AG20443 (cell line): Measurements from ENCODE around the gene CENPX.

Experiments
- DNase-seq: peaks from one replicate; pipeline ENCODE4 v3.0.0; 2012; ENCODE audit warnings: low spot score, mixed read lengths

The CENPX gene

DNA sequence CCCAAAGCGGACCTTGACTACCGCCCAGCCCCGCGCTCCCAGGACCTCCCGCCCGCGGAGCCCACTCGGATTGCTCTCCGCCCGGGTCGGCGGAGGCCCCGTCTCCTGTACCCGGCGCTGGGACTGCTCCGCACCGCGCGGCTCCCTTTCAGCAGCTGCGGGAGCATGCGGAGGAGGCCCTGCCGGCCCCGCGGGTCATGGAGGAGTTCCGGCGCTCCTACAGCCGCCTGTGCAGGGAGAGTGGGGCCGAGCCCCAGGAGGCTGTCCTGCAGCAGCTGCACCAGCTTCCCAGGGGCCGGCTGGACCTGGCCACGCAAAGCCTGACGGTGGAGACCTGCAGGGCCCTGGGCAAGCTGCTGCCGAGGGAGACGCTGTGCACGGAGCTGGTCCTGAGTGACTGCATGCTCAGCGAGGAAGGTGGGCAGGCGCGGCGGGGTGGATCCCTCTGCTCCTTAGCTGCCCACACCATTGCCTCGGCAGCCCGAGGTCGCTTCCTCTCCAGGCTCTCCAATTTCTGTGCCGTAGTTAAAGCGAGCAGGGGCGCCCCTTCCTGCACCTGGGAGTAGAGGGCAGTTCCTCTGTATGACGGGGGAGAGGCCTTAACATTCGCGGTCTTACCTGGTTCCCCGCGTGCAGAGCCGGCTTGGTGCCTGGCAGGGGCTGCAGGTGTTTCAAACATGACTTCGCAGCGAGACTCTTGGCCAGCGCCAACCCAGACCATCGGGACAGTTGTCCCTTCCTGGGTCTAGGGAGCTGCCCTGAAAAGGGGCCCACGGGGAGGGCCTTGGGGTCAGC is 966 bp upstream of the CENPX start:
- peak; percentile 41 for DNase-seq

- peak; percentile 99 for DNase-seq
These were observed 336 bp upstream of the CENPX start, which contains the start of gene LRRC45 for GRCh38 chr17:82022981-82023446. LRRC45 (plus strand) TSS chr17:82023305; CDS start chr17:82023644, 339 bp downstream.

- DNase-seq, result no peak
These were observed 773 bp downstream of the CENPX start for GRCh38 chr17:82021900-82022309.

DNA sequence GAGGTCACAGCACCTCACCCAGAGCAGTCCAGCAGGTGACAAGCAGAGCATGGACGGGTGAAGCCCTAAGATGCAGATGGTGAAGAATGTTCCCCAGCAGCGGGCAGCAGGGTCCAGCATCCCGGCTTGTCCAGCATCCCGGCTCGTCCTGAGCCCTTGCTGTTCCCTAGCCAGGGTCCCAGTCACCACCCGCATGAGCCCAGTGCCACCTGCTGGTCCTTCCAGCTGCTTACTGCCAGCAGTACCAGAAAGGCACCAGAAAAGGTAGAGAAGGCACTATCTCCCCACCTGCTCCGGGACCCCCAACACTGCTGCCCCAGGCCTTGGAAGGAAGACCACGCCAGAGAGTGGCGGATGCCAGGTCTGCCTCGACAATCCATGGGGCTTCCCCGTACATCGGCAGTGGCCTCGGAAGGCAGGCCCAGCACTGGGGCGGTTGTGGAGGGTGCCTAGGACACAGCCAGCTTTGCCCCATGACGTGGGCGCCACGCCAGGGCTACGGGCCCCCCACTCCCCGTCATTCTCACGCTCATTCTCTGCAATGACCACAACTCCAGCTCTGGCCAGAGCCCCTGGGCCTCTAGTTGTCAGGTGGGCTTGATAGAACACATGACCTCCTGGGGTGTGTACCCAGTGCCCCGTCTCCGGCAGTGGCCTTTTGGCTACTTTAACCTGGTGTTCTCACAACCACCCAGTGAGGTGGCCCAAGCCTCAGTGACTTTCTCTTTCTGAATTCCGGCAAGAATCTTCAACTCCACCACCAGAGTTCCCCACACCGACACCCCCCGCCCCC is 1.4 kb downstream of the CENPX start:
- DNase-seq, result peak; percentile 81

DNA sequence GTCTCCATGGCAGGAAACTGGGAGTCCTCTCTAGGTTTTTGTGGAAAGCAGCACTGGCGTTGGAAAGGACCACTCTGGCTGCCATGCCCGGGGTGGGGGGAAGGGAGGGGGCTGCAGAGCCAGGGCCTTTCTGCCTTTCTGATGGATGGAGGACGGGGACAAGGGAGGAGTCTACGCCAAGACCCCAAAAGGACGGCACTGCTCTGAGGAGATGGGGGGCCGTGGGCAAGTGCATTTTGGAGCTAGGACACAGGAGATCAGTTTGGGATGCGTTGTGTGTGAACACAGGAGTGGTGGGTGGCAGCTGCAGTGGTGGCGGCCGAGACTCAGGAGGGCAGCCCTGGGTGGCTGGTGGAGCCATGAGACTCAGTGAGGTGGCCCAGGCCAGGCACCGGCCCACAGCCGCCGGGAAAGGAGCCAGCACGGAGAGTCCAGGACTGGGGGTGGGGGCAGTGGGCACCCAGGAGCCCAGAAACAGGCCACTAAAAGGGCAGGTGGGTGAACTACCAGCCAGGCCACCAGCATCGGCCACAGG is 2.0 kb downstream of the CENPX start:
- DNase-seq, result no peak

DNA sequence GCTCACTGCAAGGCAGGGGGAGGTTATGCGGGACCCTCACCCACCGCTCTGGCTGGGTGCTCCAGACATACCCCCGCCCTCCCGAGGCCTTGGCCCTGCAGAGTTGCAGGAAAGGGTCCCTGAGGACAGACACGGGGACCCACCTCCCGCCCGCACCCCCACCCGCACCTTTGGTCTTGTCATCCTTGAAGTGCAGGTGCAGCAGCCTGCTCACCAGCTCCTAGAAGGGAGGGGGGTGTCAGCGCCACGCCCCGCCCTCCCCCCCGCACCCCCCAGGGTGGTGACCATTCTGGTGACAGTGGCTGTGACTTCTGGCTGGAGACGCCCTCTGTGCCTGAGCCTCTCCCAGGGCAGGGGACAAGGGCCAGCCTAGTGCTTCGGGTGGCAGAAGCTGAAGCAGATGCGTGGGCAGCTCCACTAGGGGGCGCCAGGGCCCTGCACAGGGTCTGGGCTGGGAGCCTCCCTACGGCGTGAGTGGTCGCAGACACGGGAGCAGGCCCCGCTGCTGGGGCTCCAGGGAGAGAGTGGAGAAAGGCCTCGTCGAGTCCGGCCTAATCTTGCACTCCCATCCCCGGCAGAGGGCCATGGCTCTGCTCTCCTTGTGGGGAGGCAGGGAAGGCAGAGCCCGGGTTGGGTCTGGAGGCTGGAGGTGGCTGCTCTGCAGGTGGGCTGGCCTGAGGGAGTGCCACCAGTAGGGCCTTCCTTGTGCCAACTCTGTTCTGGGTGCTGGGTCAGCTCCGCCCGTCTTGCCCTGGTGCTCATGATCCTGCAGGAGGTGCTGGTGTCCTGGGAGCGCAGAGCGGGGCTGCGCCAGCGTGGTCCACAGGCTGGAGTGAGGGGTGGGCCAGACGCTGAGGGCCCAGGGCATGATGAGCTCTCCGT is 2.7 kb downstream of the CENPX start:
- peak; percentile 50 for DNase-seq

DNA sequence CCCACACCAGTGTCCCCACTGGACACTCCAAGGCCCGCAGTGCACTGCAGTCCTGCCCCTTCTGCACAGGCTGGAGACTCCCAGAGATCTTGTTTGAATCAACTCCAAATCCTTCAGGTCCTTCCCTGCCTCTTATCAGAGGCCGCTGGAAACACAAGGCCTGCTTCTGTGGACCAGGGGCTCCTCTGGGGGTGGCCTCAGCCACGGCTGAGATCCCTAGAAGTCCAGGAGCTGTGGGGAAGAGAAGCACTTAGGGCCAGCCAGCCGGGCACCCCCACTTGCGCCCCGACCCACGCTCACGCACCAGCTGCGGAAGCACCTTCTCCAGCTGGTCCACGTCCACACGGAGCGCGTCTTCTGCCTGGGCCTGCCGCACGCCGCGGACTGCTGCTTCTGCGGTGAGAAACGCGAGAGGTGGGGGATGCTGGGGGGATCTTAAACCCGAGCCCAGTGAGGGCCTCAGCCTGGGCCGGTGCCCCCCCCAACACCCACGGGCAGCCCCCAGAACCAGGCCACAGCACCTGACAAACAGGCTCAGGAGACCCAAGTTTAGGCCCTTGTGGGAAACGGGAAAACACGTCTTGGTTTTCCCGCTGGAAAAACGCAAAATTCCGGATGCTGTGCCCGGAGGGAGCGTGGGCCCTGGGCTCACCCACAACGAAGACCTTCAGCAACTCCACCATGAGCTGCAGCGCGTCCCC is 3.5 kb downstream of the CENPX start:
- no peak for DNase-seq

- DNase-seq, result no peak
These were observed 4.3 kb downstream of the CENPX start for GRCh38 chr17:82018152-82018988.

DNA sequence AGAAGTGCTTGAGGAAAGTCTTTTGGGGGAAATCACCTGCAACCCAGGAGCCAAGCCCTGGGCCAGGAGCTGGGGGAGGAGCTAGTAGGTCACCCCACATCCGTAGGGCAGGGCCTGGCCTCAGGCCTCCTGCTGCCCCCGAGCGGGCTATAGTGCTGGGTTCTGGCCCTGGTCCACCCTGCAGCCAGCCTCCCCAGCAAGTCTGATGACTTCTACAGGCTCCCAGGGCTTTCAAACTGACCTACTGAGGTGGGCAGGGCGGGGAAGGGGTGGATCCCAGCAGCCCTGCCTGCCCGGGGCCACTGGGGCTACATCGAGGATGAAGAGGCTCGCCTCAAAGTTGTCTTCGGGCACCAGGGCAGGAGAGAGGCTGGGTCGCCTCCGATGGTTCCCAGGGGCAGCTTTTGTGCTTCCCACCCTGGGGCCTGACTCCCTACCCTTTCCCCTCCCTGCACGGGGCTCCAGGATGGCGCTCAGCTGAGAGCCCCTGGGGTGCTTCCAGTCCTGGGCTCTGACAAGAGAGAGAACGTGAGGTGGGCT is 5.0 kb downstream of the CENPX start:
- DNase-seq, result no peak

- no peak for DNase-seq
These were observed 5.7 kb downstream of the CENPX start for GRCh38 chr17:82016875-82017459.

GRCh38 chr17:82016061-82016874 is 6.4 kb downstream of the CENPX start:
- no peak for DNase-seq

- DNase-seq, result no peak
These were observed 7.2 kb downstream of the CENPX start for GRCh38 chr17:82015311-82015971.

GRCh38 chr17:82014971-82015310 is 7.7 kb downstream of the CENPX start:
- no peak for DNase-seq

GRCh38 chr17:82014432-82014831 is 8.2 kb downstream of the CENPX start:
- DNase-seq, result no peak

DNA sequence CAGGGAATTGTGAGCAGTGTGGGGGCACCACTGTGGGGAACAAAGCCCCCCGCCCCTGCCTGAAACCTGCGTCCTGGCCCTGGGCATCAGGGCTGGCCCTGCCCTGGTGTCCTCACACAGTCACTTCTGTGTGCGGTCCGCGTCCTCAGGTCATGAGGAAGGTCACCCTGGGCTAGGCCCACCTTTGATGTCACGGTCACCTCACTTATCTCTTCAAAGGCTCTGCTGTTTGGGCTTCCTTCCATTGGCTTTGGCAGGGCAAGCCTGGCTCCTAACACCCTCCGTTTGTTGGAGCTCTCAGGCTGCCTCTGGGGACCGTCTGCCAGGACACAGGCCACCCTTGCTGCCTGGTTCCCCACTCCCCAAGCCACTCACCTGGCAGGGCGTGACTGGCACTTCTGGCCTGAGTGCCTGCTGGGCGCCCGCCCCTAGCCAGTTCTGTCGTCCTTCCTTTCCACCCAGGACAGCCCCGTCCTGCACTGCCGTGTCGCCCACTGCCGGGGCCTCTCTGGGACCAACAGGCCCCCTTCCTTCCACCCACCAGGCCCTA is 8.8 kb downstream of the CENPX start:
- no peak for DNase-seq

GRCh38 chr17:82013341-82013740 is 9.3 kb downstream of the CENPX start:
- DNase-seq, result no peak

DNA sequence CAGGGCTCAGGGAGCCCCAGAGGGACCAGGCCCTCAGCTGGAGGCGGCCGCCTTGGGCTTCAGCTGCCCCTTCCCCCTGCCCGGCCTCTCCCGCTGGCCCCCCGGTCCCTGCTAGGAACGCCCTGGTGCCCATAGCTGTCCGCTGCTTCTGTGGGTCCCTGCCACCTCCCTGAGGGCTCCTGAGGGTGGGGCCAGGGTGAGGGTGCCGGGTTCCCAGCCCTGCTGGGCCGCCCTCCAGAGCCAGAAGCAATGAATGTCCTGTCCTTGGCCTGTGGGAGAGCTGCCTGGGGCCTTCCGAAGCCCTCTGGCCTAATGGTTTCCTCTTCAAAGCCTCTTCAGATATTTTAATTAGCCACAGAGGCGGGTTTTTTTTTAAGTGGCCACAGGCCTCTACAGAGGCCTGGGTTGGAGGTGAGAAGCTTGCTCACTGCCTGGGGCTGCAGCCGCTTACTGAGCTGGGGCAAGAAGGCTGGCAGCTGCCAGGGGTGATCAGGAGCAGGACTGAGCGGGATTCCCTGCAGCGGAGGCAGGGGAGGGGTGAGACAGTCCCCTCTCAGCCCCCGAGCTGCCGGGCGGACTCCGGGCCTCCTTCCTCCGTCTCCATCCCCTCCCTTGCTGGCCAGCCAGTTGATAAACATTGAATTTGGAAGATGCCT is 9.9 kb downstream of the CENPX start:
- DNase-seq, result no peak
